ENCODE data around the gene SLC37A2.

Gene SLC37A2

DNA sequence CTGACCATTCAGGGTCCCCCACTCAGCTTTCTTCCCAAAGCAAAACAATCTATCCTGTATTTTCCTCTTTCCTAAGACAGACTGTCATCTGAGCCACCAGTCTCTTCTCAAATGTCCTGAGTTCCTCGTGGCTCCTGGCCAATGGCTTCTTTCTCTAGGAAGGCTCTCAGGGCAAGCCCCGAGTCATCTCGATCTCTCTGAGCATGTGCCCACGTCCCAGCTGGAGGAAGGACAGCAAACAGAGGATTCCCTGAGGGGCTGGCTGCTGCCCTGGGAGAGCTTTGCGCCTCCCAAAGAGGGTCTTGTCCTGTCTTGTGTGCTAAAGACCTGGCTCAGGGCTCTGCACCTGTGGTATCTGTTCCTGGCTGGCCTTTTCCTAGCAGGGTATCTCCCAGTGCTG lies 8.3 kb downstream of the SLC37A2 start:
- no peak for DNase-seq (ENCODE audit: low read depth)

DNA sequence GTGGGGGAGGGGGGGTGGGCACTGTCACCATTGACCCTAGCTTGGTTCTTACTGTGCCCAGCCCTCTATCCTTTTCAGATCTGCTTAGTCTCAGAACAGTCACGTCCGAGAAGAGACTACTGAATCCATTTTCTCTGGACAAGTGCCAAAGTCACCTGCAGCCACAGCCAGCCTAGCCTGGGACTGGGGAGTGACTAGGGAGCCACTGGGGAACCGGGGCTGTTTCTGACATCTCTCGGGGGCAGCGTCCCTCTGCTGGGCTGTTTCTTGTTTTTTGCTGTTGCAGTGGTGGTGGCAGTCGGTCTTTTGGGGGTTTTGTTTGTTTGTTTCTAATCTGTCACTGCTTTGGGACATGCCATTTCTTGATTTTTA lies 8.7 kb downstream of the SLC37A2 start:
- no peak for DNase-seq (ENCODE audit: low read depth)

DNA sequence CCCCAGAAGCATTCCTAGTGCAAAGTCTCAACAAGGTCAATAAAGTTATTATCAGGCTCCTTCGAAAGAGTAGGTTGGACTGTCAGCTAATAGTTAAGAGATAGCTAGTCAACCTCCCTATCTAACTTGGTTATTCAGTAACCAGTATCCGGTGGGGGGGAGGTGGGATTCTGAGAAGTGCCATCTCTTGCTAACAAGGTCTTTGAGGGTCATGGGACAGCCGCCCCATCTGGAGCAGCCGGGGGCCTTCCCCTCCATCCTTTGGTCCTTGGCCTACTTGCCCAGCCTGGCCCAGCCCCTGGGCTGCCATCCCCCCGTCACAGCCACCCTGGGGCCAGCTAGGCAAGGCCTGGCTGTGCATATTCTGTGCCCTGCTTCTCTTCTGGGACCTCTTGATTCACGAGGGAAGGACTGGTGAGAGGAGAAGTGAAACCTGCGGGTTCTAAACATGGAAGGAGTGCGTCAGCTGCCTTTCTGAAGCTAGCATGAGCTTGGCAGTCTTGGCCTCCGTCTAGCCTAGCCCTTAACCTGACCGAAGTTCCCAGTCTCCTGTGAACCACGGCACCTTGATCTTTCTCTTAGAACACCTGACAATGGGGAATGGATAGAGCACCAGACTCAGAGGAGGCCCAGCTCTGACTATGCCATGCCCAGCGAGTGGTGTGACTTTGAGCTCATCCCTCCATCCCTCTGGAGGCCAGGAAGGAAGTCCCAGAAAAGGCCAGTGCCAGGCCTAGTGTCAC lies 9.3 kb downstream of the SLC37A2 start:
- no peak for DNase-seq (ENCODE audit: low read depth)

DNA sequence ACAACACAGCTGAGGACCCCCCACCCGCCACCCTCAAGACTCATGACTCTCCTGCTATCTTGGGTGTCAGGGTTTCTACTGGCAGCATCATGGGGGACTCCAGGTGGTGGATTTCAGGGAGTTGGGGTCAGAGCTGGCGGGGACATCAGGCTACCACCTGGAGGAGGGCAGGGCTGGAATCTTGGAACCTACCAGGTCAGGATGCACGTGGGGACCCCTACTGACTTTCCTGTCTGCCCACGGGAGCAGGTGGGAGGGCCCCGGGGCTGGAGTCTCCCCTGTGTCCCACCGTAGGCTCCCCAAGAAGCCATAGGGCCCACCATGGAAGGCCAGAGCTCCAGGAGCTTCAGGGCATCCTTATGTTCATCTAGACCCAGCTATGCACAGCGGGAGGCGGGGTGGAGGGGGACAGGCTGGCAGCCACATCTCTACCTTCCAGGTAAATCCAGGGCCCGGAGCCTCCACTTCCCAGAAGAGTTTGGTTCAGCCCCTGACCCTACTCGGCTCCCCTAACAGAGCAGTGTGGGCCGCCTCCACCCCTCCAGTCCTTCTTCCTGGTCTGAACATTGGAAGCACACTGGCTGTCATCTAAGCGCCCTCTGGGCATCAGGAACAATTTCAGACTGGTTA lies 10.0 kb downstream of the SLC37A2 start:
- no peak for DNase-seq (ENCODE audit: low read depth)

DNA sequence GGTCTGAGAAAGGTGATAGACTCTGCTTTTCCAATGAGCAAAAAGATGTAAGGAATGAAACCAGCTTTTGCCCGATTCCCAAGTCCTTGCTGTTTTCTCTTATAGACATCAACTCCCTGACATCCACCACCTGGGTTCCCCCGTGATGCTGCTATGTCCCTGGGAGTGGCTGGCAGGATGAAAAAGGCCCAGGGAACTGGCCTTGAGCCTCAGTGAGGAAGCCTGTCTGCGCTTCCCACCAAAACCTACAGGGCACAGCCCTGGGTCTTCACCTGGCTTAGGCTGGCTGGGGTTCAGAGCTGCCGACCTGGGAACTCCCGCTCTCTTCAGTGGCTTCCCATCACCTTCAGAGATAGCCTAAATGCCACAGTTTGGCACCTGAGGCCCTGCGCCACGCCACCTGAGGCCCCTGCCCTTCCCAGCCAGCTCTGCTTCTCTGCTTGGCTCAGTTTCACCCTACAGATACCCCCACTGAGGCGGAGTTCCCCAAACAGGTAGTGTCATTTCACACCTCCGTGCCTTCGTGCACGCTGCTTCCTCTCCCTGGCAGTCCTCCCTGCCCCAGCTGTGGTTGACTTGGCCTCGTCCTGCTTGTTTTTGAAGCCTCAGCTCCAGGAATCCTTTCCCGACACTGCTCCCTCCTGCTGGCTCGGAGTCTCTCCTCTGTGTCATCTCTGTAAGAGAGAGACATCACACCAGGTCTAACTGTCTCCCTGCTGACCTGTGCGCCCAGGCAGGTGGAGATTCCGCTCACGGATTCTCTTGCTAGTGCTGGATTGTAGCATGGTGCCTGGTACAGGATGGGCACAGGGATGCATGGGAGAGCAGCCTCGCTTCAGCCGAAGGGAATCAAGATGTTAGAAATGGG lies 10.7 kb downstream of the SLC37A2 start:
- no peak for DNase-seq (ENCODE audit: low read depth)

DNA sequence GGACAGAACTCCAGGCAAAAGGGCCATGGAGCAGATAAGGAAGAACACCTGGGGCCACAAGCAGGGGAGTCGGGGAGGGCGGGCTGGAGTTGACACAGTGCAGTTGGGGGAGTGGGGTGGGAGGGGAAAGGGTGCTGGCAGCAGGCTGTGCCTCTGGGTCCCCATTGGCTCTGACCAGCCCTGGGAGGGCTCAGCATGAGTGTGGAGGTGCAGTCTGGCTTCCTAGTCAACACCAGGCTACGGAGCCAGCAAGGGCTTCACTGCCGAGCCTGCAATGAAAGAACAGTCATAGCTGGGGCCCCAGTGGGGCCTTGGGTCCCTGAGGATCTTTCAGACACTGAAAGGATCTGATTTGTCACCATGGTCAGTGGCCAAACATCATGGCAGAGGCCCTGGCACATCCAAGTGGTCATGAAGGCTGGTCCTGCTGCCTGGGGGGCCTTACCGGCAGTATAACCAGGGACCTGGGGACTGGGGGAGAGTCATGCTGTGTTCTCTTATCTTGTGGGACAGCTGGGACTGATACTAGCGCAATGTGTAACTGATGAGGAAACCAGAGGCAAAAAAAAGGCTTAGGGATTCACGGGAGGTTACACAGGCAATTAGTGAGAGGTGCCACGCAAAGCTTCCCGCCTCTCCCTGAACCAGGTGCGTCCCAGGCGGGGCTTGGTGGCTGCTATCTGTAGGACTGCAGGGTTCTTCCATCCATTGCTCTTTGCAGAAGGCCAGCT lies 11.6 kb downstream of the SLC37A2 start:
- DNase-seq (ENCODE audit: low read depth): no peak

DNA sequence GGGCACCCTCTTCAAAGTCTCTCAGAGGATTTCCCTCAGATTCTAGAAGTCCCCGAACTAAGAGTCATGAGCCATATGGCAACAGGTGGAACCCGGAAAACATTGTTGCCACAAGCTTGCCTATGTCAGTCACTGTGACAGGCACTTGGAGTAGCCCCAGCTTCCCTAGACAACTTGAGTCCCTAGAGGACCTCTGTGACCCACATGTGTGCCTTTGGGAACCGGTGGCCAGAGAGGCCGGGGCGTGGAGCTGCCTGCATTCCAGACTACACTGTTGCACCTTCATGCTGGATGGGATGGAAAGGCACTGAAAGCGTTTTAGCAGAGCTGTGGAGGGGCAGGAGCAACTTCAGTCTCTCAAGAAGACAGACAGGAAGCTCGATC lies 12.1 kb downstream of the SLC37A2 start:
- DNase-seq (ENCODE audit: low read depth): no peak

DNA sequence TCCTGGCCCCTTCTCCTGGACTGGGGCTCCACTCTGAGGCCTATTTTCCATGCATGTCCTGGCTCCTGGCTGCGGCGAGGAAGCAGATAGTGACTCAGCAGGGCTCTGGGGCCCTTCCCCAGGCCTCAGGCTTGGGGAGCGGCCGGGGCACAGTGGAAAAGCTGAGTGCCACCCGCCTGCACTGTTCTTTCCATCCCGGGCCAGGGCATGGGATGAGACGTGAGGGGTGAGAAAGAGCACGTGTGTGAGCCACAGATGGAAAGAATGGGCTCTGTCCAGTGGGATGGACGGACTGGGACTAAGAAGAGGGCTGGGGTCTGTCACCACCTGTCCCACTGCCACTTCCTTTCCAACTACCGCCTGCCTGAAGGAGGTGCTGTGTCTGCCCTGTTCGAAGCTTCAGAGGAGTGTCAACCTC lies 12.8 kb downstream of the SLC37A2 start:
- DNase-seq (ENCODE audit: low read depth): no peak

DNA sequence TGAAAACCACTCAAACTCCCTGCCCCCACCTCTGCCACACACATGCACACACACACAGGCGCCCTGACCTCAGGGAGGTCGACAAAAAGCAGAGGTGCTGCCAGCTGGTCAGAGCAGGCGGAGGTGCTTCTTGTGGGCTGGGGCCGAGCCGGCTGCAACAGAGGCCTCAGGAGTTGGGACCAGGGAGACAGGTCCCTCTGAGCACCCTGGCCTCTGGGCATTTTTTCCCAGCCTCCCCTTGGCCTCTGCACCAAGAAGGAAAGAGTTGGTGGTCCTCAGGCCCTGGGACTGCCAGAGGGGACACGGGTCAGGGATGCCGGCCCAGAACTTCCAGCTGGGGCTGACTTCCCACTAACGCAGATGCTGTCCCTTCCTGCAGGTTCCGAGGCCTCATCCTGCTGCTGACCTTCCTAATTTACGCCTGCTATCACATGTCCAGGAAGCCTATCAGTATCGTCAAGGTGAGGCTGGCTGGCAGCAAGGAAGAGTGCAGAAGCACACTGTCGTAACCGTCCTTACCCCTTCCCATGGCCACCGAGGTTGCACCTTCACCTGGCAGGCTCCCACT lies 13.4 kb downstream of the SLC37A2 start:
- DNase-seq (ENCODE audit: low read depth): no peak

DNA sequence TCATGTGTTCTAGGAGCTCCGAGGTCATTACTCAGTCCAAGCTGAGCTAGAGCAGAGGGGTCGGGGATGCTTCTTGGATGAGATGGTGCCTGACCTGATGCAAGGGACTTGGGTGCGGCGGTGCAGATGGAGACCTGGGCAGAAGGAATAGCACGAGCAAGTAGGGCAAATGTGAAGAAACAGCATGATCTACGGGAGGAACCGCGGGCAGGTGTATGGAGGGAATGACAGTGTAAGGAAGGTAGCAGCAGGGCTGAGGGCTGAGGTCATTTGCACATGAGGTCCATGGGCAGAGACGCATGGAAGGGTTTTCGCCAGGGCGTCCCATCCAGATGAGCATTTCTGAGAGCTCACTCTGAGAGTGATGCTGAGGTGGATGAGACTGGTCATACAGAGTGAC lies 14.9 kb downstream of the SLC37A2 start:
- no peak for DNase-seq (ENCODE audit: low read depth)

DNA sequence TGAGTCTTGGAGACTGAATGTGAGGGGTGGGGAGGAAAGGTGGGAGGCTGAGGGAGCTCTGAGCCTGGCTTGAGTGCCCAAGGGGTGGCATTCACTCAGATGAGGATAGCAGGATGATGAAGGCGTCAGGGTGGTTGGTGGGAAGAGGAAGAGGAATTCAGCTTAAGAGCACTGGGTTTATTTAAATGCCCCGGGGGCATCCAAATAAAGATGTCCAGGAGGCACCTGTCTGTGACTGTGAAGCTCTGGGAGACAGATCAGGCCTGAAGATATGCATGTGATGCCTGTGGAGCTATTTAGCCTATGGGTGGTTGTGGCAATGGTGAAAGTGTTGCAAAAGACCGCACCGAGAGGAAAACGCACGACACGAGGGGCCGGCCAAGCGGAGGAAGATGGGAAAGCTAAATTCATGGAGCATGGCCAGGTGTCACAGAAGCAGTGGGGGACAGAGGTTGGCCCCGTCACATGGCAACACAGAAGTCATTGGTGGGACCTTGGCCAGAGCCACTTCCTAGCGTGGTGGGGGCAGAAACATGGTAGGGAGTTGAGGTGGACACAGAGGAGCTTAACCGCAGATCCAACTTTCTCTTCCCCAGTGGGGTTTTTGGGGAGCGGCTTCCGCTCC lies 15.5 kb downstream of the SLC37A2 start:
- no peak for DNase-seq (ENCODE audit: low read depth)

DNA sequence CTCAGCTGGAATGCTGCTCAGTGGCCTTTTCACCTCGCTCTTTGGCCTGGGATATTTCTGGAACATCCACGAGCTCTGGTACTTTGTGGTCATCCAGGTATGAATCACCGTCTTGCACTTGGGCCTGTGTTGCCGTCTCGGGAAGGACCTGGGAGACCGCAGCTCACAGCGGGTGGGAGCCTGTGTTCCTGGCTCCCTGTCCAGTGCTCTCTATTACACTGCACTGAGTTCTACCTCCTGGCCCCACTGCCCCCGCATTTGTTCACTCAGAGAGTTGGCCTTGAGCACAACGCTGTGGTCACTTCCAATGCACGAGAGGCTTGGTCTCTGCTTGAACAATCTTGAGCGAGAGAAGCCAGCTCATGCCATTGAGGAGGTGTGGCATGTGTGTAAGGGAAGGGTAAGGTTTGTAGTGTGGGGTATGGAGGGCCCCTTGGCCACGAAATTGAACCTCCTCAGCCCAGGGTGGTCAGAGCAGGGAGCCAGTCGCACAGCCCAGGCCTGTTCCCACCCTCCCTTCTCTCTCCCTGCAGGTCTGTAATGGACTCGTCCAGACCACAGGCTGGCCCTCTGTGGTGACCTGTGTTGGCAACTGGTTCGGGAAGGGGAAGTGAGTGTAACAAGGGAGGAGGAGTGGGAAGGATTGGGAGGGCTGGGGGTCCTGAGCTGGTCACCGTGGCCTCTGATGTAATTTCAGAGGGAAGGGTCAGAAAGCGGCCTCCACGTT lies 16.2 kb downstream of the SLC37A2 start:
- DNase-seq (ENCODE audit: low read depth): no peak

DNA sequence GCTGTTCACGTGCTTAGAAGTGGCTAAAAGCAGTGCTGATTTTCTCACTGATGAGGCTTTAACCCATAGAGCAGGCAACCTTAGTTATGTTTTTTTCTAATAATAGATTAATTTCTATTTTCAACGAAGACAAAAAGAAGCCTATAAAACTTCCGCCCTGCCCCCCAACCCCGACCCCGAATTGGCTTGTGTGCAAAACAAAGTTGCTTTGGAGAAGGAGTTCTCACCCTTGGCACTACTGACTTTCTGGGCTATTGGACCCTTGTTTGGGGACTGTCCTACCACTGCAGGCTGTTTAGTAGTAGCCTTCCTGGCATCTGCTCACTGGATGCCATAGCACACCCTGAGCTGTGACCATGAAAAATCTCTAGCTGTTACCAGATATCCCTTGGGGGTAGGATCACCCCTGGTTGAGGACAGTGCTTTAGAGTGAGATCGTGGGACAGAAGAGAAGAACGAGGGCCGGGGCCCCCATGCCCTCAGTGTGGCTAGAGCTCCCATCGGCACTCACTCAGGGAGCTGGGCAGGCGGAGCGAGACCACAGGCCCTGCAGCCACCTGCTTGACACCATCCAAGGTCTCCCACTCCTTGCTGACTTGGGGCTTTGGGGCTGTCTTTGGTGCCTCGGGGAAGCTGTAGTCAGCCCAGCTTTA lies 16.9 kb downstream of the SLC37A2 start:
- DNase-seq (ENCODE audit: low read depth): no peak

DNA sequence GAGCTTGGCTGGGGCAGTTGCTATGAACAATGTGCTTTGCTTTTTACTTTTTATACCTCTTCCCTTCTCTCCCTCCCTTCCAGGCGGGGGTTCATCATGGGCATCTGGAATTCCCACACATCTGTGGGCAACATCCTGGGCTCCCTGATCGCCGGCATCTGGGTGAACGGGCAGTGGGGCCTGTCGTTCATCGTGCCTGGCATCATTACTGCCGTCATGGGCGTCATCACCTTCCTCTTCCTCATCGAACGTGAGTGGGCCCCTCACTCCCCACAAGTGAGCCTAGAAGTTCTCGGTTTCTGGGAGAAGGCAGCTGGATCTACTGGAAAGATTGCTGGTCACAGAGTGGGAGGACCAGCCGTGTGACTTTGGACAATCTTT lies 17.4 kb downstream of the SLC37A2 start:
- DNase-seq (ENCODE audit: low read depth): no peak

DNA sequence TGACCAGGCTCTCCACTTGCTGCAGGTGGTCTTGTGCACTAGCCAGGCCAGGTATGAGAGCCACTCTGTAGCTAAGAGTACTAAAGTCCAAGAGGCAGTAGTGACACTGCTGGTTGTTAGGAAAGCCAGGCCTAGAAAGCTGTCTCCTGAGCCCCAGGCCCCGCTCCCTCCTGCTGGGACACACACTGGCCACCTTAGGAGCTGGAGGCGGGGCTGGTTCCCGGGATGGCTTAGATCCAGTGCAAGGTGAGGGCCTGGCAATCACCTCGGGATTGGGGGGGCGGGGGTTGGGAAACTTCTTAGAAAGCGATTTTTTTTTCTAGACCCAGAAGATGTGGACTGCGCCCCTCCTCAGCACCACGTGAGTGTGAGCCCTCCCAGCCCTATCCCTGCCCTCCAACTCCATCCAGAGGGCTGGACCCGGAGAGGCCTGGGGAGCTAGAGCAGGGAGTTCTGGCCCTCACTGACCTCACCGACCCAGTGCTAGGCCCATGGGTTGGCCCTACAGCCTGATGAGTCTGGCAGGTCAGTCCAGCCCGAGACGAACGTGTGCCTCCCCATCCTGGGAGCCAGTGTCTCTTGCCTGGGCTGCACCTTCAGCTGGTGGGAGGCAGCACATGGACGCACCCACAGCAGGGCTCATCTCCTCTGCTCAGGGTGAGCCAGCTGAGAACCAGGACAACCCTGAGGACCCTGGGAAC lies 18.1 kb downstream of the SLC37A2 start:
- no peak for DNase-seq (ENCODE audit: low read depth)

DNA sequence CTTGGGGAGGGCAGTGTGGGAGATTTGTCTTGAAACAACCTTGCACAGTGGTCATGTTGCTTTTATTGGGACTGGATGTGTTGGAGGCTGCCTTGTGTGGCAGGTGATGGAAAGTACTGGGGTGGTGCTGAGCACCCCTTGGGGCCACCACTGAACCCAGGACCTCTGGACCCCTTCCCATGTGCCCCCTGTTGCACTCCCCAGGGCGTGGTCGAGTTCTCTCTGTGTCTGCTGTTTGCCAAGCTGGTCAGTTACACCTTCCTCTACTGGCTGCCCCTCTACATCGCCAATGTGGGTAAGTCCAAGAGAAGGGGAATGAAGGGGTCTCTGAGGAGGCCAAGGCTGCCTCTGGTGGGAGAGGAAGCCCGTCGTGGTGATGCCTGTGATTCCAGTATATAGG lies 18.9 kb downstream of the SLC37A2 start:
- no peak for DNase-seq (ENCODE audit: low read depth)

DNA sequence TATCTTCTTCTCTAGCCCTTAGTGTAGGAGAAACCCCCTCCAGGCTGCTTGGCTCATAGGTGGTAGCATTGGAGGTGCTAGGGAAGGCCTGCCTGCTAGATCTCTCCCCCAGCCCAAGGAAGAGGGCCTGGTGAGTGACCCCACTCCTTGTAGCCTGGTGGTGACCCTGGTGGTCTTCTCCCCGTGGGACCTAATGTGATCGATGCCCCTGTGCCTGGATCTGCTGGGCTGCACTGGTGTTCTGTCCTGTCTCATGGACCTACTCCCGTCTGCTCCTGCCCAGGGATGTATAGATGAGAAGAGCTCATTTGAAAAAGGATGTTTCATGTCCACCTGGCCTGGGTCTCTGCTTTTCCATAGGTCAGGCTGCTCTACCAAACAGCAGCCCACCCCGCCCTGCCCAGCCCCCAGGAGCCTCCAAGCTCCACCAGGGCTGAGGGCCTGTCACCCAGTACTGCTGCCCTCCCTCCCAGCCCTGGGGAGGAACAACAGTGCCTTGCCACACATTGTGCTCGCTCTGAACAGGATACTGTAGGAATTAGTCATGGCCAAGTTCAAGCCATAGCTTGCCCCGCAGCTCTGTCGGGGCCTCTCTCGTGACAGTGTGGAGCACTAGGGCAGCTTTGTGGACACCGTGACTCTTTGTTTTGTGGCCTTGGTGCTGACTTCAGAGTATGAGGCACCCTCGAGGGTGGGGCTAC lies 19.7 kb downstream of the SLC37A2 start:
- no peak for DNase-seq (ENCODE audit: low read depth)

DNA sequence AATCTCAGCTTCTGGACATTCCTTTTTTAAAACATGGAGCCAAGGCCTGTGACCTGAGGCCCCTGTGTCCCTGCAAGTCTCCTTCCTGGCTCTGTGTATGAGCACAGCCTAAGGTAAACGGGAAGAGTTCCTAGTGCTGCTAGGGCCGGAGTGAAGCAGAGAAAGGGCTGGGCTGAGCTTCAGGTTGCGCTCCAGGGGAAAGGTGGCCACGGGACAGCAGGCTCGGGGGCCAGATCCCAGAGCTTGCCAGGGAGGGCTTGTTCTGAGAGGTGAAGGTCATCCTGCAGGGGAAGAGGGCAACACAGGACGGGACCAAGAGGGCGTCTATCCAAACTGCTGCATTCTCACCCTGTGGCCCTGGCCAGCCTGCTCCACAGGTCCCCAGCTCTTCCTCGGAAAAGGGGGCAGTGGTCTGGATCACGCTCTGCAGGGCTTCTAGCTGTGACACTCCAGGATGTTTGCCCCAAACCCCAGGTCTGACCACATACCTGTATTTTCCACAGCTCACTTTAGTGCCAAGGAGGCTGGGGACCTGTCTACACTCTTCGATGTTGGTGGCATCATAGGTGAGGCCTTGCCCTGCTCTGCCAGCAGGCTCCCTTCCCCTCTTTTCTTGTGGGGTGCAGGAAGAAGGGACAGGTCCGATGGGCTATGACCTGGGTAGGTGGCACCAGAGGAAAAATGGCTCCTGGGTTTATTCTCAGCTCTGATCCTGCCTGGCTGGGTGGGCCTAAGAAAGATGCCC lies 20.4 kb downstream of the SLC37A2 start:
- no peak for DNase-seq (ENCODE audit: low read depth)

DNA sequence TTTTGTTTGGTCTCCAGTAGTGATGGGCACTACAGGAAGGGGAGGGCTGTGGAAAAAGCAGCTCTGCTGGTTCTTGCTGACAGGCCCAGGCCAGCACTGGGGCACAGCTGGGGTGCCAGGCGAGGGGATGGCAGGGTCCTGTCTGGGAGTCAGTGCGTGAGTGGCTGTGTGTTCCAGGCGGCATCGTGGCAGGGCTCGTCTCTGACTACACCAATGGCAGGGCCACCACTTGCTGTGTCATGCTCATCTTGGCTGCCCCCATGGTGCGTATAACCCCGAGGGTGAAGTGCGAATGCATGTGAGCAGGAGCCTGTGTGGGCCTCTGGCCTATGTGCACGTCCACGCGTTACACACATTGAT lies 20.9 kb downstream of the SLC37A2 start:
- DNase-seq (ENCODE audit: low read depth): no peak

Data from activated T-cell treated with anti-CD3 and anti-CD28 coated beads for 24 hours (primary cell).